Pancreas (tissue), 10 donors: ENCODE results near the gene FSD1L. TPM values are rescaled to one million over a fixed set of nuclear protein-coding genes. Genes with fewer than 3 reads are reported as not detected.

Experiments
- ATAC-seq, 4 donors: fragments of 200-7000 bp; cut with Tn5 transposase; one replicate each; pipeline versions ENCODE4 v1.8.0 to v1.9.1; 2020; ENCODE audit warnings: mild to moderate bottlenecking in 4 of 4, moderate library complexity in 4 of 4
- DNase-seq, 6 donors: peaks; one replicate each; pipeline ENCODE4 v3.0.0-alpha.2; 2020
- FAIRE-seq: peaks from 2 replicates; lab custom pipeline; 2012; peaks lifted over from hg19 to GRCh38; lab: Jason Lieb, UNC
- H3K27ac ChIP-seq, 4 donors: fragments of 200-600 bp; sonication (generic); 1 replicate in 3 of 4; 2 replicates in 1 of 4; pipeline versions ENCODE4 v1.5.0 to v1.8.0; 2020
- H3K27me3 ChIP-seq, 4 donors: fragments of 200-600 bp; one replicate each; pipeline ENCODE4 v1.8.0; 2021
- H3K36me3 ChIP-seq, 3 donors: fragments of 200-600 bp; sonication (generic) in 1 of 3; one replicate each; pipeline versions ENCODE4 v1.5.0 to v1.8.0; 2020 to 2021
- H3K4me1 ChIP-seq, 3 donors: fragments of 200-600 bp; one replicate each; pipeline ENCODE4 v1.8.0; 2021
- H3K4me3 ChIP-seq, 4 donors: fragments of 200-600 bp; sonication (generic) in 2 of 4; one replicate each; pipeline versions ENCODE4 v1.5.0 to v1.8.0; 2020 to 2021
- H3K9me3 ChIP-seq, 4 donors: fragments of 200-600 bp; one replicate each; pipeline ENCODE4 v1.8.0; 2021
- WGBS, 2 donors: extraction: QIAGEN DNeasy Blood & Tissue Kit; methylation state at CpG; one replicate each; pipeline ENCODE4 v1.1.7; 2013; 5-methylcytosine and 5-hydroxymethylcytosine counted together
- intact Hi-C, 3 donors: fragments of 100-400 bp; cut with DNase I; formaldehyde crosslinking; loops; one replicate each; pipeline versions ENCODE4 v1.11.1 to v1.14.2; 2022
- polyA plus RNA-seq, 2 donors: library from polyadenylated mRNA; stranded (reverse); fragments of 200-250 nt; gene quantifications; one replicate each; pipeline ENCODE4 v1.2.3, GENCODE V29; 2013
- total RNA-seq, 6 donors: library from RNA; stranded (reverse); fragmentation: NEBNext Ultra II Directional in 4 of 6; extraction: Animal tissue kit (Norgen Biotek cat#: 25700) in 4 of 6; gene quantifications; one replicate each; pipeline versions ENCODE4 v1.2.1 to v1.2.4, GENCODE V29; 2021 to 2023
- TF ChIP-seq, protein P1 (sequence below), 4 donors: fragments of 200-600 bp; sonication (generic) in 3 of 4; IDR thresholded peaks; one replicate each; pipeline versions ENCODE4 v1.5.0 to v1.8.0; 2021; ENCODE audit warnings: antibody characterized with exemption in 4 of 4
- donor health status: healthy with polysubstance abuse.
- donor health status: DM: no; HTN: no; CAD: no; lungs with moderate emphysema.
- donor health status: DM: no; HTN: no; CAD: no.
- donor health status: control.
- donor health status: control.
- donor health status: Bipolar disorder and iron deficiency.
- donor health status: DM: yes; HTN: yes; CAD: no.
- donor health status: DM: no; HTN: no; CAD: no.
- donor health status: DM: no; HTN: no; CAD: no.
- donor health status: DM: yes; HTN: yes; CAD: no.

The FSD1L gene
- total and polyA plus RNA-seq, 8 donors, result 1.4 to 8.2 (median 2.6) TPM

DNA sequence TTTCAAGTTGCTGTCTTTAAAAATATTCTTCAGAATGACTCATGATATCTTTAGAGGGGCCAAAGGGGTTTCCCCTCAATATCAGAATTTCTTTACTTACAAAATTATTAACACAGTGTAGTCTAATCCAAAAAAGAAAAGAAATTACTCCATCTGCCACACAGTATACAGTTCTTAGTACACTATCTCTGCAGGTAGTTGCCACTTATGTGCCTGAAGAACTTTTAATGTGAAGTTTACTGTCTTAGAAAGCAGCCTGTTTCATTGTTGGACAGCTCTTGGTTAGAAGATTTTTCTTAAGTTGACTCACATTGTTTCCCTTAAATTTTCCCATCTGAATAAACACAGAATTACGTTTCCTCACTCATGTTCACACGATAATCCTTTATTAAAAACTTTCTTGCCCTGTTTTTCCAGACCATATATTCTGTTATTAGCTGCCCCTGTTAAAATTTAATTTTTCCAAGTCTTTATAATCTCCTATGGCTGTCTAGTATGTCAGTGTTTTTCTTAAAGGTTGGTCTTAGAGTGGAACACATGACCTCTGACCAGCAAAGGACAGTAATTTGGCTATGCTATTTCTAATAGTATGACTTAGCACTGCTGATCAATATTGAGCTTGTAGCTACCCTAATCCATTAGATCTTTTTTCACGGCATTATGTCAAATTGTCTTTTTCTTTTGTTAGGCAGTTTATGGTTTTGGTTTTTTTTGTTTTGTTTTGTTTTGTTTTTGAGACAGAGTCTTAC lies 88.3 kb downstream of the FSD1L start:
- no peak for ATAC-seq
- Histone ChIP-seq H3K9me3 (no peaks in the 10 kb centered on the region), H3K36me3 (no peaks in the 10 kb centered on the region), H3K27me3 (no peaks in the 10 kb centered on the region), H3K27ac (no peak overlapping the region), H3K4me1 (no peaks in the 10 kb centered on the region), H3K4me3 (no peak overlapping the region)
- no peak for FAIRE-seq
- intact Hi-C loops, result no loop called here
- no peak for DNase-seq
- WGBS, 2 donors, result 92 to 97% methylated on average over 3 of the region's 3 CpGs
- TF ChIP-seq, protein P1, sequence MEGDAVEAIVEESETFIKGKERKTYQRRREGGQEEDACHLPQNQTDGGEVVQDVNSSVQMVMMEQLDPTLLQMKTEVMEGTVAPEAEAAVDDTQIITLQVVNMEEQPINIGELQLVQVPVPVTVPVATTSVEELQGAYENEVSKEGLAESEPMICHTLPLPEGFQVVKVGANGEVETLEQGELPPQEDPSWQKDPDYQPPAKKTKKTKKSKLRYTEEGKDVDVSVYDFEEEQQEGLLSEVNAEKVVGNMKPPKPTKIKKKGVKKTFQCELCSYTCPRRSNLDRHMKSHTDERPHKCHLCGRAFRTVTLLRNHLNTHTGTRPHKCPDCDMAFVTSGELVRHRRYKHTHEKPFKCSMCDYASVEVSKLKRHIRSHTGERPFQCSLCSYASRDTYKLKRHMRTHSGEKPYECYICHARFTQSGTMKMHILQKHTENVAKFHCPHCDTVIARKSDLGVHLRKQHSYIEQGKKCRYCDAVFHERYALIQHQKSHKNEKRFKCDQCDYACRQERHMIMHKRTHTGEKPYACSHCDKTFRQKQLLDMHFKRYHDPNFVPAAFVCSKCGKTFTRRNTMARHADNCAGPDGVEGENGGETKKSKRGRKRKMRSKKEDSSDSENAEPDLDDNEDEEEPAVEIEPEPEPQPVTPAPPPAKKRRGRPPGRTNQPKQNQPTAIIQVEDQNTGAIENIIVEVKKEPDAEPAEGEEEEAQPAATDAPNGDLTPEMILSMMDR (IDR thresholded peaks at IDR 0.05), result no peak

- ATAC-seq (no peak), FAIRE-seq (no peak), DNase-seq (no peak)
- Histone ChIP-seq H3K9me3 (peaks cover 0 to 3% (median 0%) of the 10 kb centered on the region in 4 donors), H3K27me3 (no peaks in the 10 kb centered on the region), H3K27ac (no peak overlapping the region), H3K4me1 (no peaks in the 10 kb centered on the region), H3K36me3 (no peaks in the 10 kb centered on the region), H3K4me3 (no peak overlapping the region)
- intact Hi-C loops, result no loop called here
- WGBS, 2 donors, result 93 to 97% methylated on average over 1 of the region's 1 CpG
- TF ChIP-seq, protein P1 (IDR thresholded peaks at IDR 0.05), result no peak
Measured at GRCh38 chr9:105539452-105539851, 91.6 kb downstream of the FSD1L start.

- Histone ChIP-seq H3K4me3 (no peak overlapping the region), H3K9me3 (peaks cover 0 to 3% (median 0%) of the 10 kb centered on the region in 4 donors), H3K27ac (no peak overlapping the region), H3K27me3 (no peaks in the 10 kb centered on the region), H3K36me3 (no peaks in the 10 kb centered on the region), H3K4me1 (no peaks in the 10 kb centered on the region)
- intact Hi-C loops, result no loop called here
- FAIRE-seq (no peak), DNase-seq (no peak), ATAC-seq (no peak)
- TF ChIP-seq, protein P1 (IDR thresholded peaks at IDR 0.05), result no peak
- WGBS, 2 donors, result 93 to 100% methylated on average over 3 of the region's 3 CpGs
Measured at GRCh38 chr9:105541838-105542237, 94.0 kb downstream of the FSD1L start.

DNA sequence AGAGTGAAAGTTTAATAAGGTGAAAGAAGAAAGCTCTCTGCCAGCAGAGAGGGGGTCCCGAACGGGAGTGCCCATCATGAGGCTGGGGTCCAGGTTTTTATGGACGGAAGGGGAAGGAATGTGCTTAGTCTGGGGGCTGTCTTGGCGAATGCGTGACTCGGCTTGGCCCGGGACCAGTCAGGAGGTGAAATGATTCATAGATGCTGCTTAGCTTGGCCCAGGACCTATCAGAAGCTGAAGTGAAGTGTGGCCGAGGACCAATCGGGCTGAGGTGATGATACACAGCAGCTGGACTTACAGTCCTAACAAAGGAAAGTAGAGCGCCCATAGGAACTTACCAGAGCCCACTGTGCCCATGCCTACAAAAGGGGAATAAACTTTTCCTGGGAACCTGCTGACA lies 106.2 kb downstream of the FSD1L start:
- FAIRE-seq (no peak), ATAC-seq (no peak), DNase-seq (peak in 2 of 6 donors; percentile 26 to 47)
- intact Hi-C loops, result no loop called here
- Histone ChIP-seq H3K36me3 (no peaks in the 10 kb centered on the region), H3K4me1 (peaks cover 0 to 9% (median 5%) of the 10 kb centered on the region in 3 donors), H3K9me3 (no peaks in the 10 kb centered on the region), H3K27me3 (no peaks in the 10 kb centered on the region), H3K4me3 (no peak overlapping the region), H3K27ac (no peak overlapping the region)
- WGBS, 2 donors, result 72 to 88% methylated on average over 10 of the region's 10 CpGs
- TF ChIP-seq, protein P1 (IDR thresholded peaks at IDR 0.05), result no peak
